ENCODE measurements around the gene TLL2.

Gene TLL2

DNA sequence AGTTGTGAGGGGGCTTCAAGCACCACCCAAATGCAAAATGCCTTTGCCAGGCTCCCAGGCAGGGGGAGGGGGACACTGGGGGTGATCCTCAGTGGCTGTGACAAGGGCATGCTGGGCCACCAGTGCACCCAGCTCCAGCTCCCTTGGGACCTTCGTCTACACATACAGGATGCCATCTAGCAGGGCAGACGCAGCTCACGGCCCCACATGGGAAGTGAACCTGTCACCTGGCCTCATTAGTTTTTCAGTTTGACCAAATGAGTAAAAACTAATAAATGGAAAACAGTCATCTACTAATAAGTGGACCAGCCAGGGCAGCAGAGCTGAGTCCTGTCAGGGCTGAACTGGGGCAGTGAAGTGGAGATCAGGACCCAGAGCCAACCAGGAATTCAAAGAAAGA is 50.2 kb downstream of the TLL2 start:
- DNase-seq (ENCODE audit: low read depth in 2 of 2), result no peak

DNA sequence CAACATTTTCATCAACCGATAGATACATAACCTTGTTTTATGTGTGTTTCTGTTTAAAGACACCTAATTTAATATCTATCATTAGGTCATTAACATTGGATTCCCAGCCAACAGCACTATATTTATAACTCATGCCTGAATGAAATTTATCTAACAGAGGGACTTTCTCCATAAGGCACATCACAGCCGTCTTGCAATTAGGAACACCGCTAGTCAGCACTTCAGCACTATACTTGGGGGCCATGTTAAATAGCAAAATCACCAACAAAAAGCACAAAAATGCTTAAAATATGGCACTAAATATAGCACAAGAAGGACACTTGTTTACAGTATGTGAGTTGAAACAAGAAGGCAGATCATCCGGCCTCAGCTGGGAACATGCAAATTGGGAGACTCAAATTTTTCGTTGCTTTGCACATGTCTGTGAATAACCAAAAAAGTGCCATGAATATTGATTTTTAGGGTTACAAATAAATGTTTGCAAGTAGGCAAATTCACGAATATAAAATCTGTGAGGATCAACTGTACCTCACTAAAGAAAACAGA is 51.0 kb downstream of the TLL2 start:
- no peak for DNase-seq (ENCODE audit: low read depth in 2 of 2)

DNA sequence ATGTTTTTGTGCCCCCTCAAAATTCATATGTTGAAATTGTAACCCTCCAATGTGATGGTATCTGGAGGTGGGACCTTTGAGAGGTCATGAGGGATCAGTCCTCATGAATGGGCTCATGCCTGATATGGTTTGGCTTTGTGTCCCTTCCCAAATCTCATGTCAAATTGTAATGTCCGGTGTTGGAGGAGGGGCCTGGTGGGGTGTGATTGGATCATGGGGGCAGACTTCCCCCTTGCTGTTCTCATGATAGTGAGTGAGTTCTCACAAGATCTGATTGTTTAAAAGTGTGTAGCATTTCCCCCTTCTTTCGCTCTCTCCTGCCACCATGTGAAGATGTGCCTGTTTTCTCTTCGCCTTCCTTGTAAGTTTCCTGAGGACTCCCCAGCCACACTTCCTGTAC is 53.4 kb downstream of the TLL2 start:
- DNase-seq (ENCODE audit: low read depth in 2 of 2), result no peak

DNA sequence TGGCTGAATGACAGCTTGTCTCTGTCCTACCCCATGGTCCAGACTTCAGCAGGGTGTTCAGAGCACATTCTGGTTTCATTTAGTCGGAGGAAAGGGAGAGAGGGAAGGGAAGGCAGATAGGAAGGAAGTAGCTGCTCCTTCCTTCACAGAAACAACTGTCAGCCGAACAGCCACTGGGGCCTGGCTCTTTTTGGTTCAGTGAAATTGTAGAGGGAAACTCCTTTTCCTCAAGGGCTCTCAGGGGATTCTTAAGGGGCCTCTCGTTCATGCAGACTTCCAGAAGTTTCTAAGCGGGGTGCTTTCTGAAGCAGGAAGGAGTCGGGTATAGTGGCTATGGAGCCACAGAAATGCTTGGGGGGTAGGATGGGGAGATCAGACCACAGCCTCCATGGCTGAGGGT is 56.4 kb downstream of the TLL2 start:
- no peak for DNase-seq (ENCODE audit: low read depth in 2 of 2)

DNA sequence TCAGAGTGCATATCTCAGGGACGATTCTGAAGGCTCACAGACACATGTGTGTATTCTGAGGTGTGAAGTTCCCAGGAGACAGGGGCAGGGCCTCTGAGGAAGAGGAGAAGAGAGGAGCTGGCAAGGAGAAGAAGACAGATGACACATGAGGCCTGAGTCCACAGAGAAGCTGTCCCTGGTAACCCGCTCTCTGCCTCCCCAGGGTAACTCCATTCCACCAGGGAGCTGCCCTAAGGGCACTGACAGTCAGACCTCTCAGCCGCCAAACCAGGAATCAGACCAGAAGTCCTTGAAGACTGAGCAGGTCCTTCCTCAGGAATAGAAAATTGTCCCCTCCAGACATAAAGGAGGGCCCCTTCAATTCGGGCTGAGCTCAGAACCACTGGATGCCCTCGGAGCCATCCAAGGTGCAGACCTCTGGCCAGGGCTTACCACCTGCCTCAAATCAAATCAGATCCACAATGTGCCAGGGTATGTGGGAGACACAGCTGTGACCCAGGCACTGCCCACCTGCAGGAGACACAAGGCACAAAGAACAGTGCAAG is 57.4 kb downstream of the TLL2 start:
- DNase-seq (ENCODE audit: low read depth in 2 of 2), result no peak

DNA sequence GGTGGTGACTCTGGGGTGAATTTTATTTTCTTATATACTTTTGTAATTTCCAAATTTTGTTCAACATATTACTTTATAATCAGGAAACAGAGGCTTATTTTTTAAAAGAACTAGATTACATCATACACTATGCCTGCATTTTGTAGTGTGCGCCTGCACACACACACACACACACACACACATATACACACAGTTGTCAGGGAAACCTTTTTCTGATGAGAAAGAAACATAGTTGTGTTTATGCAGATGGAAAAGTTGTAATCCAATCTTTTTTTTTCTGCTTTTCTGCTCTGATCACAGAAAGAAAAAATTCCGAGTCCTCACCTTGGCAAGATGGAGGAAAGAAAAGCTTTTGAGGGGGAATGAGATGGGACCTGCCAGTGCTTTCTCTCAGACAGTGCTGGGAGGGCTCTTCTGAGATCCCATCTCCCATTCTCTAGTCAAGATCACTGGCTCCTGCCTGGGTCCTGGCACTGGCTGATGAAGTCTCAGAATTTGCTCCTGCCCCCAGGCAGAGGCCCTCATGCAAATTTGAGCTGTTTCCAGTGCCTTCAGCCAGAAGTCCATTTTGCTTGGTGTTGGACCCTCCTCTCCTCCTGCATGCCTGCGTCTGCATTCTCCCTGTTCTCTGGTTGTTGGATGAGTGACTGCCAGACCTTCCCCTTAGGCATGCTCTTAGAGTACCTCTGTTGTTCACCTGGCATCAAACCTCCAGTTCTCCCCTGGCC is 59.7 kb downstream of the TLL2 start:
- no peak for DNase-seq (ENCODE audit: low read depth in 2 of 2)

DNA sequence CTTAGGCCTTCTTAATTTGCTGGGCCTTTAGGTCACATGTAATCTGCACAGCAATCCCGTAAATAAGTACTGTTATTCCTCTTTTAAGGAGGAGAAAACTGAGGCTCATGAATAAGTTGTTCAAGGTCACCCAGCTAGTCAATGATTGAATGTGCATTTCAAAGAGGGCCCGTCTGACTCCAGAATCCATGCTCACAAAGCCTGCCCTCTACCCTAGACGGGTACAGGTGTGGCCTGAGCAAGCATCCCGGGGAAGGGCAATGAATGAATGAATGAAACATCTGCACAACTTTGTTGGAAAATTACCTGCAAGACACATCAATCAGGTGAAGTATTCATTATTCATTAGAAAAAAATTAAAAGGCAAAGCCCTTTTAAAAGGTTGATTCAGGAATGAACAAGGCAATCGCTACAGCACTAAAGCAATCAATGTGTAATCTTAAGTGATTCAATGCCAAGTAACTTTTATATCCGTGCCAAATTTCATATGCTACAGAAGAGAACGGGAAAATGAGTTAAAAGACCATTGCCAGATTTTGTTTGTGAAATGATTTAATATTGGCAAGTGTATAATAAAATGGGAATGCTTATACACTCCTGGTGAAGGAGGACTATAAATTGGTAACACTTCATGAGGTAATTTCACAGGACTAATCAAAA is 61.1 kb downstream of the TLL2 start:
- no peak for DNase-seq (ENCODE audit: low read depth in 2 of 2)

DNA sequence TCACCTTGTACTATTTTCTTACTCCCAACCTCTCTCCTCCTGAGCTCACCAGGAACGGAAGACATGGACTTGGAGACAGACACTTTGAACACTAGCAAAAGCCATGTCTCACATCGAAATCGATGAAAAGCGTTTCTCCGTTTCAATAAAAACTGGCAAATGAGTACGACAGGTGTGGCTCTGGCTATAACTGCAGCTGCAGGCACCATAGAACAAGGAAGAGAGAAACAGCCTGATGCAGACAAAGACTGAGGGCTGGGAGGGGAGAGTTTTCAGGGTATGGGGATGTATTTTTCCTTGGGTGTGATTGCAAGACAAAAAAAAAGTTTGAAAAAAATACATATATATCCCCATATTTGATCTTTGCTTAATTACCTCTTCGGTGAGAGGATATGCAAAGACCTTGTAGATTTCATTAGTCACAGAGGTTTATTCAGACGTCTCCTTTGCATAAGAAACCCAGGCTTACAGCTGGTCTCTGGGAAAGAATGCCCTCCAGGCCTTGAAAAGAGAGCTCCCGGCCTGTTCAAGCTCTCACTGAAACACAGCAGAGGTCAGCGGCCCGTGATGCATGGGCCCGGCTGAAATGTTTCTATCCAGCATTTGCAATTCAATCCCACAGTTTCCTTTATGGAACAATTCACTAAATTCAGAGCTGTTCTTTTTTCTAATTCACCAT is 63.1 kb downstream of the TLL2 start:
- DNase-seq (ENCODE audit: low read depth in 2 of 2), result no peak

DNA sequence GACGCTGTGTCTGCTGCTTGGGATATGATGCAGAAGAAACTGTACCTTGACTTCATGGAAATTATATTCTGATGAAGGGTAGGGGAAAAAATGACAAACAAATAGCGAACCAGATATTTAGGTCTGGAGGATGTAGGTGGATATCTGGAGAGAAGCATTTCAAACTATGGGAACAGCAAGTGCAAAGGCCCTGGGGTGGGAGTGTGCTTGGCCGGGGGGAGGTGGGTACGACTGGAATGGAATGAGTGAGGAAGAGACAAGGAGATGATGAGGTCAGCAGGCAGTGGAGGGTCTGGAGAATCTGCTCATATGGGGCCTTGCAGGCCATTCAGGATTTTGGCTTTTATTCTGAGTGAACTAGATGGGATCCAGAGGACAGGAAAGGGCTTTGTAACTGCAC is 65.2 kb downstream of the TLL2 start:
- DNase-seq (ENCODE audit: low read depth in 2 of 2), result no peak

DNA sequence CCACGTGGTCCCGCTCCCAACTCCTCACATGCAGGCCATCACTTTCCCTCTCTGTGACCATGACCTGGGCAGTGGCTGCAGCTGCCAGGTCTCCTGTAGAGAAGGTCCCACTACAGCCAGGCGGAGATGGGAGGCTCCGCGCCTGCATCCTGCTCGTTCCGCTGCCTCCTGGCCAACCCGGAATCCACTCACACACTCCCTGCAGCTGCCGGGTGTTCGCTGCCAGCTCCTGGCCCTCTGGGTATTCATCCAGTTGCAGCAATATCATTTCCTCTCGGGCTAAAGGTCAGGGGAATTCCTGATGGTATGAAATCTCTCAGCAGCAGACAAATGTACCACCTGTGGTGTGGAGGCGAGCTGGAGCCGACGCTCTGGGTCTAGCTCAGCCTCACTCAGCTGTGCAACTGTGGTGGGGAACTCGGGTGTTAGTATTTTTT is 65.7 kb downstream of the TLL2 start:
- DNase-seq (ENCODE audit: low read depth in 2 of 2), result no peak

DNA sequence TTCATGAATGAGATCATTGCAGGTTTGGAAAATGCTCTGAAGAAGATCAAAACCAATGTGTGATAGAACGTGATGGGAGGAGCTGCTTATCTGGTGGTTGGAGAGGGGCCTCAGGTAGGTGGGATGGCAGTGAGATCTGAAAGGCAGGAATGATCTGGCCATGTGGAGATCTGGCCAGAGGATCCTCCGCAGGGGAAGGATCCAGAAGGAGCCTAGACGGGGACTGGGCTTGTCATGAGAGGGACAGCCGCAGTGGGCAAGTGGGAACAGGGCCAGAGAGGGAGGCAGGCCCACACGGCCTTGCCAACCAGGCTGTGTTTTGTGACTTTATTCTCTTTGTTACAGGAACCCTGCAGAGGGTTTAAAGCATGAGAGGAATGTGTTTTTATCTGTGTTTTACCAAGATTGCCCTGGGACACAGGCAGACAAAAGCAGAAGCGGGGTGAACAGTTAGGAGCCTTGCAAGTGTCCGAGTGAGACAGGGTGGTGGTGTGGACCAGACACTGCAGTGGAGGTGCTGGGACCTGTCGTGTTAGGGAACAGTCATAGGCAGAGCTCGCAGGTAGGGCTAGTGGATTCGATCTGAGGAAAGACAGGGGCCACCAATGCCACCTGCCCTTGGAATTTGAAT is 66.6 kb downstream of the TLL2 start:
- DNase-seq (ENCODE audit: low read depth in 2 of 2), result no peak

DNA sequence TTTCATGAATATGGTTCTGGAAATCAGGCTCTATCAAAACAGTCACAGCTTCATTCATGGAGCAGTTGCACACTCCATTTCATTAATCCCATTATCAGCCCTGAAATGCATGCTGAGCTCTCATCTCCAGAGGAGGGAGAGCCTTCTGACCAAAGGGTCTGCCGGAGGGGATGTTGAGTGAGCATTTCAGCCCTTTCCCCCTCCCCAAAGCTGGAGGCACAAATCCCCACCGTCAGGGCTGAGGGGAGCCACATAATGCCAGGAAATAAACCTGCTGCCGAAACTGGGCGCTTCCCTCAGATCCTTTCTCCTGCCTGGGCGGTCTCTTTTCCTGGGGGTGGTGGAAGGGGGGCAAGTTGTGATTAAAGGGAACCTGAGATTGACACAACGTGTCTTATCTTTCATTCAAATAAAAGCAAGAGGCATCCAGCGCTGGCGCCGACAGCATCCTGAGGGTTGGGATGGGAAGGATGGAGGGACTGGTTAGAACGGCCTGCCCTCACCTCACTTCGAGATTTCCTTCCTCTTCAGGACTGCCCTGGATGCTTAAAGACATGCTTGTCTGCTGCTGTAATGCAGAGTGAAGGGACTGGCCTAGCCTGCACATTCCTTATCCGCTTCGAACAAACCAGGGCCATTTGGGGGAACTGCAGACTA is 71.6 kb downstream of the TLL2 start:
- DNase-seq (ENCODE audit: low read depth in 2 of 2), result no peak

DNA sequence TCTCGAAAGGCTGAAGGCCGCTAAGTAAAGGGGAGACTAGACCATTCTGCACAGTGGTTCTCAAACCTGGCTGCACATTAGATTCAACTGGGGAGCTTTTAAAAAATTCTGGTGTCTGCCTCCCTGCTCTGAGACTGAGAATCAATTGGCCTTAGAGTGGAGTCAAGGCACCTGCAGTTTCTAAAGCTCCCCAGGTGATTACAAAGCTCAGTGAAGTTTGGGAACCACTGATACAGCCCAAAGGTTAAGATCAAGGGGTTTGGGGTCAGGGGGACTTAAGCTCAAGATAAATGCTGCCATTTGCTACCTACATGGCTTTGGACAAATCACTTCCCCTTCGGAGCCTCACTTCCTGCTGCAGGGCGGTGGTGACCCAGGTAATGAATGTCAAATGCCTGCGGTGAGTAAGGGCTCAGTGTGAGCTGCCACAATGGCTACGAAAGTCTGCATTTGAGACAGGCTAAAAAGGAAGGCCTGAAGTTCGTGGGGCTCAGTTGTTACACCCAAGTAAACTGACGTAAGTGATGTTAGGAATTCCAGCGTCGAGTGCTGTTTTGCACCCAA is 72.3 kb downstream of the TLL2 start:
- no peak for DNase-seq (ENCODE audit: low read depth in 2 of 2)

DNA sequence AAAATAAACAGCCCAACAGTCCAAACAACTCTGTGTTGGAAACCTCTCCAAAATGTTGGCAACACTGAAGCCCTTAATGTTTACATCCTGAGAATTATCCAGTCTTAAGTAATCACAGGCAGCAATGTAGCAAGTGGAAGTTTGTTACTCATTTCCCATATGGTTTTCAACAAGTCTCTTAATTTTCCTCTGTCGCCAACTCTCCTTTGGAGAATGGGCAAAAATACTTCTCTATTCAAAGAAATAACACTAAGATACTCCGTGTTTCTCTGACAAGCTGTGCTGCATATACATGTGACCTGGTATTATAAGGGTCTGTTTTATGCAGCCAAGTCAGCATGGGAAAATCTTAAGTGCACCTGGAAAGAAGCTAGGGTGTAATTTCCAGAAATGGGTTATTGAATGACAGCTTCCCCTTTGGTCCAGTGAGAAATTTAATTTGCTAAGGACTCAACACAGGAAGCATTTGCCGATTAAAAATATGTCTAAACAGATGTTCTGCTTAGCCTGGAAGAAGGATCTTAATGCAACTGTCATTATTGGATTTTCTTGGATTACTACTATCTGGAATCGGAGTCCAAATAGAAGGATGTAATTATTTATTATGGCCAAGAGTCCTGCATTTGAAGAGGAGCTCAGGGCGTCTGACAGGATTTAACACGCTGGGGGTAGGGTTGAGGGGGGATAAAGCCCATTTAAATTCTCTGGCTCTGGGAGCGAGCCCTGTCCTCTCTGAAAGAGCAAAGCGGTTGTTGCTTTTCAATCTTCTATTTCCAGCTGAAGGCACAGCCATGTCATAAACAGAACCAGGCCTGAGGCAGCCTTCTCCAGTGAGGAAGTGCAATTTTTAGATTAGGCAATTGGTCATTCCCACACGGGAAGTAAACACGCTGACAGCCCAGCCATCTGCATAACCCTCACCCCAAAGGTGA is 73.1 kb downstream of the TLL2 start:
- DNase-seq (ENCODE audit: low read depth in 2 of 2), result no peak

DNA sequence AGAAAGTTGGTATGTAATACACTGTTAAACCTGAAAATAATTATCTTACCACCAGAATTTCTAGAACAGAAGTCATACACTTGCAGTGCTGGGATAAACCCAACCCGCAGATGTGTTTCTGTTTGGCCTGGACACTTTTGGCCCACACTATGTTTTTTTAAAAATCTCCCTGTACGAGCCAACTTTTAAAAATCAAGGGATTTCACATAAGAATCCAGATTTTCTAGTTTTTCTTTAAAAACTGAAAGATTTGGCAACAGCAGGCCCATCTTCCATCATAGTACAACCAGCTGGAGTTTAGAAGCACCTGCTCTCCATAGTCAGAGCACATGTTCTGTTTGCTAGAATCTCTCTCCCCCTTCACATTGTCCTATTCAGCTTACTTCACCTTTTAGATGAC is 74.0 kb downstream of the TLL2 start:
- DNase-seq (ENCODE audit: low read depth in 2 of 2), result no peak

DNA sequence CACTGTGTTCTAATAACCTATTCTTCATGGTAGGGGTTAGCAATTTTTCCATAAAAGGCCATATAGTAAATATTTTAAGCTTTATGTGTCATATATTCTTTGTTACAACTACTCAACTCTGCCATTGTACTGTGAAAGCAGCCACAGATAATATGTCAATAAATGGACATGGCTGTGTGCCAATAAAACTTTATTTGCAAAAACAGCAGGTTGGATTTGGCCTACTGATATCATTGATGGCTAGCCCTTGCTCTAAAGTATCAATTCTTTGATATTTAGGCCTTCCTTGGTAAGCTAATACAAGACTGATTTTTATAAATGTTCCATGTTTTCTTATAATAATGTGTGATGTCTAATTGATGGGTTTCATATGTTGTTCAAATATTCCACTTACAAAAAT is 77.7 kb downstream of the TLL2 start:
- no peak for DNase-seq (ENCODE audit: low read depth in 2 of 2)

DNA sequence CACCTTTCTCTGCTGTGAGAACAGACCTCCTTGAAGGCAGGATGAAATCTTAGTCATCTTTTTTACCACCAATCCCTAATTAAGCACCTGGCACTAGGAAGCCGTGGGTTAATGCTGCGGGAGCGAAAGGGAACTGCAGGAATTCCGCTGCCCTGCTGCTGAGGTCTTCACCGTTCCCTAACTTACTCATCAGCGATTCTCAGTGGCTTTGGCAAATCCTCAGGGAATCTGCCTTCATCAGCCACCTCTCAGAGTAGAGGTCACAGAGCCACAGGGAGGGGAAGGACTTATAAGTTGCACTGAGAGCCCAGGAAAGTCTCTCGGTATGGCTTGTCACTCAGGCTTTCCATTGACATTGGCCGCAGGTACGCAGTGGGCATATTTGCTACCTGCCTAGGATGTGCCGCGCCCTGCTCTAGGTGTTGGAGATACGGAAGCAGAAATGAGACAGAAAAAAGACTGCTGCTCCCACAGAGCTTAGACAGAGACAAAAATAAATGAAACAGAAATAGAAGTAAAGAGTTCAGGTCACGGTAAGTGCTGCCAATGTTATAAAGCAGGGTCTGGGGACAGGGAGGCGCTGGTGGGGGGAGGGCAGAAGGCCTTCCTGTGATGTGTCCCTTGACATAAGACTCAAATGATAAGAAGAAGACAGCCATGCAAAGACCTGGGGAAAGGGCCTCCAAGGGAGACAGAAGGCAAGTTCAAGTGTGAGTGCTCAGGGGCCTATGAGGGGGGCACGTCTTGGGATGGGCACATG is 82.3 kb downstream of the TLL2 start:
- no peak for DNase-seq (ENCODE audit: low read depth in 2 of 2)

DNA sequence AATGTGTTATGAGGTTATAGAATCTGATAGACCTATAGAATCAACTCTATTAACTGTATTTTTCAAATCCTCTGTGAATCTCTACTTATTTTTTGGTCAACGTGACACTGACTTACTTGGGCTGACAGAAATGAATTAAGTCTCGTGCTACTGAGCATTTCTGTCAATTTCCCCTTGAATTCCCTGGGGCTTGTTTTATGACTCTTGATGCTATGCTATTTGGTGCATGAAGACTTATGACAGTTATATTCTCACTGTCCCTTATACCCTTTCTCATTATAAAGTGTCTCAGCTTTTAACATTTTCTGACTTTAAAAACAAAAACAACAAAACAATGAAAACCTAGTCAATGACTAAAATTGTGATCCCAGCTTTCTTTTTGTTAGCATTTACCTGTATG is 86.4 kb downstream of the TLL2 start:
- no peak for DNase-seq (ENCODE audit: low read depth in 2 of 2)

DNA sequence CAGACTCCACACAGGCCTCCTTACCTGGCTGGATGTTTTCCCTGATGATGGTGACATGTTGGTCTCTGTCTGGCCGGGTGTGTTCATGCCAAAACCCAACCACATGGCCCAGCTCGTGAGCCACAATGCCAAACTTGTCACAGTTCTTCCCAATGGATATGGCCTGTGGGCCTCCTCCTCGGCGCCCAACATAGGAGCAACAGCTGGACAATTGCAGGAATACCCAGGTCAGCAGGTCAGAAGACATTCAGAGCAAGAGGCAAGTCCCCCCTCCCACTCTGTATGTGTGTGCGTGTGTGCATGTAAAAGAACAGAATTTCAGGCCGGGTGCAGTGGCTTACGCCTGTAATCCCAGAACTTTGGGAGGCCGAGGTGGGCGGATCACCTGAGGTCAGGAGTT is 91.2 kb downstream of the TLL2 start:
- DNase-seq (ENCODE audit: low read depth in 2 of 2), result no peak
